HG03565 (cell line): ENCODE measurements around the gene SVIL.
"Not testable (repeated sequence)": the region's sequence is repeated elsewhere in the genome, so short reads cannot be mapped to it uniquely, and the experiment has no call there.

Source experiments
- ATAC-seq: cut with Tn5 transposase; IDR thresholded peaks from one replicate; pipeline ENCODE4 v1.9.1; 2021; ENCODE audit warnings: mild to moderate bottlenecking, moderate library complexity; ENCODE audit not compliant: unreplicated experiment

SVIL gene

GRCh38 chr10:29546773-29547313 lies 87.9 kb downstream of the SVIL start:
- ATAC-seq, result no peak

GRCh38 chr10:29545122-29545521 lies 89.6 kb downstream of the SVIL start:
- ATAC-seq, result no peak

- ATAC-seq, result no peak
These were observed 91.1 kb downstream of the SVIL start for GRCh38 chr10:29543715-29544114.

- ATAC-seq, result no peak
These were observed 92.0 kb downstream of the SVIL start for GRCh38 chr10:29542723-29543122.

GRCh38 chr10:29541422-29542210 lies 93.2 kb downstream of the SVIL start:
- ATAC-seq, result no peak

- ATAC-seq, result no peak
These were observed 94.8 kb downstream of the SVIL start for GRCh38 chr10:29540016-29540415.

GRCh38 chr10:29539412-29539811 lies 95.4 kb downstream of the SVIL start:
- no peak for ATAC-seq

GRCh38 chr10:29537799-29538198 lies 97.0 kb downstream of the SVIL start:
- ATAC-seq, result no peak

- ATAC-seq, result not testable (repeated sequence)
These were observed 98.1 kb downstream of the SVIL start for GRCh38 chr10:29536691-29537090.

GRCh38 chr10:29535778-29536453 lies 98.9 kb downstream of the SVIL start:
- ATAC-seq, result no peak

GRCh38 chr10:29535012-29535777 lies 99.6 kb downstream of the SVIL start:
- no peak for ATAC-seq

- no peak for ATAC-seq
These were observed 100.2 kb downstream of the SVIL start for GRCh38 chr10:29534590-29534989.

- ATAC-seq, result no peak
These were observed 101.0 kb downstream of the SVIL start for GRCh38 chr10:29533696-29534285.

- ATAC-seq, result no peak
These were observed 101.7 kb downstream of the SVIL start for GRCh38 chr10:29533046-29533445.

GRCh38 chr10:29532256-29532878 lies 102.4 kb downstream of the SVIL start:
- no peak for ATAC-seq

GRCh38 chr10:29530112-29530976 lies 104.4 kb downstream of the SVIL start:
- ATAC-seq, result no peak

- no peak for ATAC-seq
These were observed 105.6 kb downstream of the SVIL start for GRCh38 chr10:29529146-29529545.

- ATAC-seq, result no peak
These were observed 109.0 kb downstream of the SVIL start for GRCh38 chr10:29525762-29526161.

GRCh38 chr10:29524720-29525119 lies 110.1 kb downstream of the SVIL start:
- ATAC-seq, result no peak

GRCh38 chr10:29524294-29524693 lies 110.5 kb downstream of the SVIL start:
- no peak for ATAC-seq
